Measurements from ENCODE around the gene TEN1.

The TEN1 gene

DNA sequence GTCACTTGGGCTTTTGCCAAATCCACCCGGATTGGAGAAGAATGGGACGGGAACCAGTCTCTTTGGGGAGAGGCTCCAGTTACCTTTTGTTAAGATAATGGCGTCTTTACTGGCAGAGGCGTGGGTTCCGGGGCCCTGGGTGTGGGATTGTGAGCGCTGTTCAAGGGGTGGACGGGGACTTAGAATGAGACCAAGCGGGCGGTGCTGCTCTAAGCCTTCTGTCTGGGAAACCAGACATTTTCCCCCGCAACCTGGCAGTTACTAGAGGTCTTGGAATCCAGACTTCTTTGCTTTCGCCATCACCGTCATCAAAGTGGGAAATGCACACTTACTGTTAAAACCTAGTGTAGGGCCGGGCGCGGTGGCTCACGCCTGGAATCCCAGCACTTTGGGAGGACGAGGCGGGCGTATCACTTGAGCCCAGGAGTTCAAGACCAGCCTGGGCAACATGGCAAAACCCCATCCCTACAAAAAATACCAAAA, 706 bp downstream of the TEN1 start:
- DNase-seq: no peak

DNA sequence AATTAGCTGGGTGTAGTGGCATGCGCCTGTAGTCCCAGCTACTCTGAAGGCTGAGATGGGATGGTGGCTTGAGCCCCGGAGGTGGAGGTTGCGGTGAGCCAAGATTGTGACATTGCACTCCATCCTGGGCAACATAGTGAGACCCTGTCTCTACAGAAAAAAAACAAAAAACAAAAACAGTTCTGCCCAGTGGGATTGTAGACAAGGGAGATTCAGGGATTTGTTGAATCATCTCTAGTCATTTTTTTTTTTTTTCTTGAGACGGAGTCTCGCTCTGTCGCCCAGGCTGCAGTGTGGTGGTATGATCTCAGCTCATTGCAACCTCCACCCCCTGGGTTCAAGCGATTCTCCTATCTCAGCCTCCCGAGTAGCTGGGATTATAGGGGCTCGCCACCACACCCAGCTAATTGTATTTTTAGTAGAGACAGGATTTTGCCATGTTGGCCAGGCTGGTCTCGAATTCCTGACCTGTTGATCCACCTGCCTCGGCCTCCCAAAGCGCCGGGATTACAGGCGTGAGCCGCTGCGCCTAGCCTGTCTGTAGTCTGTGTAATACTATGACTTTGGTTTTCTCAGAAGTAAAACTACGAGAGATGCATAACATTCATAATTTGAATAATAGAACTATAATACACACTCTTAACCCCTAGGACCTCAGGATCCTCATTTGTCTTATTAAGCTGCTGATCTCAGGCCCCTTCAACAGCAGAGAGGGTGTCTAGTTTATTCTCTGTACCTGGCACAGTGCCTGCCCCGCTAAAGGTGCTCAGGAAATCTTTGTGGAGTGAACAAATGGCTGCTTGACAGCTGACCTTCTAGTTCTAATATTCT, 1.4 kb downstream of the TEN1 start:
- peak; percentile 12 for DNase-seq

DNA sequence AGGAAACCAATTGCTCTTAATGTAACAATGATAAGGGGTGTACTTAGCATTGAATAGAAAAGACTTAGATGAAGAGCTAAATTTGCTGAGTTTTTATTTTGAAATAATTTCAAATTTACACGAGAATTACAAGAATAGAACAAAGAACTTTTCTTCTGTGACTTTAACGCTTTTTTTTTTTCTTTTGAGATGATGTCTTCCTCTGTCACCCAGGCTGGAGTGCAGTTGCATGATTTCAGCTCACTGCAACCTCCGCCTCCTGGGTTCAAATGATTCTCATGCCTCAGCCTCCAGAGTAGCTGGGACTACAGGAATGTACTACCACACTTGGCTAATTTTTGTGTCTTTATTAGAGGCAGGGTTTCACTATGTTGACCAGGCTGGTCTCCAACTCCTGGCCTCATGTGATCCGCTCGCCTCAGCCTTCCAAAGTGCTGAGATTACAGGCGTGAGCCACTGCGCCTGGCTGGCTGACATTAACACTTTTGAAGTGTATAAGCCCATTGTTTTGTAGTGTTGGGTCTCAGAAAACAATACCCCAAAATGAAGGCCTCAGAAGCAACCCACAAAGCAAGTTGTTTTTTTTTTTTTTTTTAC, 2.1 kb downstream of the TEN1 start:
- DNase-seq: no peak

DNA sequence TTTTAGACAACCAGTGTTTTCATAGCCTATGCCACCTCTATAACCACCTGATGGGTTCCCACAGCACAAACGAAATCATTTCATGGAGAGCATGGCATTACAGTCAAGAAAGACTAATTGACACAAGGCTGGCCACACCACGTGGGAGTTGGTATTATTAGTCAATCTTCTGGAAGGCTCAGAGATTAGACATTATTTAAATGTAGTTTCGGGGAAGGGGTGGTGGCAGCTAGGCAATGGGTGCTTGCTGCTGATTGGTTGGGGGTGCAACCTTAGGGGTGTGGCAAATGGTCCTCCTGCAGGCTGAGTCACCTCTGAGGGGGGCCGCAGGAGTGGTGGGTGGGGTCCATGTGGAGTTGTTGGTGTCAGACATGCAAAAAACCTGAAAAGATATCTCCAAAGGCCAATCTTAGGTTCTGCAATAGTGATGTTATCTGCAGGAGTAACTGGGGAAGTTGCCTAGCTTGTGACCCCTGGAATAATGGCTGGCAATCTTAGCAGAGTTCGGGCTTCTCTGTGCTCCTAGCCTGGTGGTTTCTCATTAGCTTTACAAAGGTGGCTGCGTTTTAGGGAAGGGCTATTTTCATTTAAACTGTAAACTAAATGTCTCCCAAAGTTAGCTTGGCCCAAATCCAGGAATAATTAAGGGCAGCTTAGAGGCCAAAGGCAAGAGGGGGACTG, 4.6 kb downstream of the TEN1 start:
- no peak for DNase-seq

DNA sequence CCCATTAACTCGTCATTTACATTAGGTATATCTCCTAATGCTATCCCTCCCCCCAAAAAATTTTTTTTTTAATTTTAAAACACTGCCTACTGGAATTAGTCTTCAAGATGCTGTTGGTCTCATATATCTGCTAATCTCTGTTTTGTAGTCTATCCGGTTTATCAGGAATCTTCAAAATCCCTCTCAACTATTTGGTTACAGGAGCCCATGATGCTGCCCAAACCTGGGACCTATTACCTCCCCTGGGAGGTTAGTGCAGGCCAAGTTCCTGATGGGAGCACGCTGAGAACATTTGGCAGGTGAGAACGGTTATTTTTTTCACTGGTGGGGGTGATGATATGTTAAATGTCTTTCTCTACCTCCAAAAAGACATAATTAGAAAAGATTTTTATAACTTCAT, 6.9 kb downstream of the TEN1 start:
- no peak for DNase-seq

DNA sequence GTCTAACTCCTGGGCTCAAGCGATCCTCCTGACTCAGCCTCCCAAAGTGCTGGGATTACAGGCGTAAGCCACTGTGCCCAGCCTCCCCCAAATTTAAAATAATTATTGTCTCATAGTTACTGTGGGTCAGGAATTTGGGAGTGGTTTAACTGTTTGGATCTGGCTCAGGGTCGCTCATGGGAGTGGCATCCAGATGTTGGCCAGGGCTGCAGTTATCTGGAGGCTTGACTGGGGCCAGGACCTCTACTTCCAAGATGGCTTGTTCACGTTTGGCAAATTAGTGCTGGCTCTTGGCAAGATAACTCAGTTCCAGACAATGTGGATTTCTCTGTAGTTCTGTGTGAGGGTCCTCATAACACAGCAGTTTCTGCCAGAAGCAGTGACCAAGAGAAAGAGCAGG, 8.0 kb downstream of the TEN1 start:
- no peak for DNase-seq

DNA sequence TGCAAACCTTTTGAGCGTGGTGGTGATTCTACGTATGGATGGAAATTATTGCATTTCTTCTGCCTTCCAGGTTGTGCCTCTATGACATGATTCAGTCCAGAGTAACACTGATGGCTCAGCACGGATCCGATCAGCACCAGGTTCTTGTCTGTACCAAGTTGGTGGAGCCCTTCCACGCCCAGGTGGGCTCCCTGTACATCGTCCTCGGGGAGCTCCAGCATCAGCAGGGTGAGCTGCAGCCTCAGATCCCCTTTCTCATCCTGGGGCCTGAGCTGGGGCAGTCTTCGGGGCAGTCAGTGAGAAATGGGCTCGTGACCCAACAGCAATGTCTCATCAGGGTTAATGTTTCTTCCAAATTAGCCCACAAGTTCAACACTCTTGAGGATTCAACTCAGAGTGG, 12.4 kb downstream of the TEN1 start:
- no peak for DNase-seq

DNA sequence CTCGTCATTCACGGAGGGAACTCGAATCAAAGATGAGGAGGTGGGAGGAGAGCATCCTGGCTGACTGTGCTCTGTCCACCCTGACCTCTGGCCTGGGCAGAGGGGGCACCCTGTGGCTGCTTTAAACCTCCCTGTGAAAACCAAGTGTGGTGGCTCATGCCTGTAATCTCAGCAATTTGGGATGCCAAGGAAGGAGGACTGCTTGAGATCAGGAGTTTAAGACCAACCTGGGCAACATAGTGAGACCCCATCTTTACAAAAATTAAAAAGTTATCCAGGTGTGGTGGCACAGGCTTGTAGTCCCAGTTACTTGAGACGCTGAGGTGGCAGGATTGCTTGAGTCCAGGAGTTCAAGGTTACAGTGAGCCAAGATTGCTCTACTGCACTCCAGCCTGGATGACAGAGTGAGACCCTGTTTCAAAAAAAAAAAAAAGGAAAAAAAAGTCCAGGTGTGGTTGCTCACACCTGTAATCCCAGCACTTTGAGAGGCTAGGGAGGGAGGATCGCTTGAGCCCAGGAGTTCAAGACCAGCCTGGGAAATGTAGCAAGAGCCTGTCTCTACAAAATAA, 15.8 kb downstream of the TEN1 start:
- DNase-seq: no peak

DNA sequence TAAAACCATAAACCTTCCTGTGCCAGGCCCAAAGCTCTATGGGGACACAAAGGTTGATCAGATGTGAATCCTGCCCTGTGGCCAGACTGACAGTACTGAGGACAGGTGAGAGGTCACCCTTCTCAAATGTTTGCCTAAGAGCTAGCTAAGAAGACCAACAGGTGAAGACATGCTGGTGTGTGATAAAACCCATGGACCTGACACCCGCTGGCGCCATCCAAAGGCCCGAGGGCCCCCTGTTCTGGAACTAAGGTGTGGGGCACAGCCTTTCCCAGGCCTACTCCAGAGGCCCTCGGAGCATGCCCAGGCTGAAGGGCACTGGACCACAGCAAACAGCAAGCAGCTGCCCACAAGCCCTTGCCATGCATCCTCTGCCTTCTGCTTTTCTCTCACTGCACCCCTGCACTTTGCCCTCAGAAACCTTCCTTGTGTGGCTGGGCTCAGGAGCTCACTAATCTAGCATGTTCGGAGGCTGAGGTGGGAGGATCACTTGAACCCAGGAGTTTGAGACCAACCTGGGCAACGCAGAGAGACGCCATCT, 16.4 kb downstream of the TEN1 start:
- no peak for DNase-seq

DNA sequence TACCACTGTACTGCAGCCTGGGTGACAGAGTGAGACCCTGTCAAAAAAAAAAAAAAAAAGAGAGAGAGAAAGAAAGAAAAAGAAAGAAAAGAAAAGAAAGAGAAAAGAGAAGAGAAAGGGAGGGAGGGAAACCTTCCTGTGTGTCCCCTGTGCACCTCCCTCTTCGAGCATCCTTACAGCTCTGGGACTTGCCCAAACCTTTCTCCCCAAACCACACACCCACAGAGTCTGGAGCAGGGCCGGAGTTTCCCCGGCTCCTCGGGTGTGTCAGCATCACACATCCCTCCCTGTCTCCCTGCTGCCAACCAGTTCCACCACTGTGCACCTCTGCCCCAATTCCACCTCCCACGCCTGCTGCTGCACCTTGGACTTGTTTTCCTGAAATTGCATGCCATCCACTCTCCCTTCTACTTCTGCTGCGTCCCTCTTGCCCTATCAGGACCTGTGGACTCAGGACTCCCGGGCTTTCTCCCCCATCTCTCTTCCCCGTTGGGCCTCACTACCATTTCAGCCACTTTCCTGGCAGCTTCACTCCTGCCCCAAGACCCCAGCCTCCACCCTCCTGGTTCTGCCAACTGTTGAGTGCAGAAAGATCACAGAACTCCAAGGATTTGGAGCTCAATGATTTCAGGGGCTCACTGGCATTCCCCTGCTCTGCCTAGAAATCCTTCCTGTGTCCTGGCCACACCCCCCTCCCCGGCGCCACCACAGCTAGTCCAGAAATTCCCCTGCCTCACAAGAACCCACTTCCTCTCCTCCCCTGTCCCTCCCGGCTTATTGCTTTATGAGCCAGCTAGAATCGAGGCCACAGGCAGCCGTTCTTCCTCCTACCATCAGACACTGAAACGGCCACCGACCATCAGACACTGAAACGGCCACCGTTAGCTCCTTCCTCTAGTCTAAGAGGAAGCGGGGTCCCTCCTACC, 17.9 kb downstream of the TEN1 start:
- no peak for DNase-seq

DNA sequence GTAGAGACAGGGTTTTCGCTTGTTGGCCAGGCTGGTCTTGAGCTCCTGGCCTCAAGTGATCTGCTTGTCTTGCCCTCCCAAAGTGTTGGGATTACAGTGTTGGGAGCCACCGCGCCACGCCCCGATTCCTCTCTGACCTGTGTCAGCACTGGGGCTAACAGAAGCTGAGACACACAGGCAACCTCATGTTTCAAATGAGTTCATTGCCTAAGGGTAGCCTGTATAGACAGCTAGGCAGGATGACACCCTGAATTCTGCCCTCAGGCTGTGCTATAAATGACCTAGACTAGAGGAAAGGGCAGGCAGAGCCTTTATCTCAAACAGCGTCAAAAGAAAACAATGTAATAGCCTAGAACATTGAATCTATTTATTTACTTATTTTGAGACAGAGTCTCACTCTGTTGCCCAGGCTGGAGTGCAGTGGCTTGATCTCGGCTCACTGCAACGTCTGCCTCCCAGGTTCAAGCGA, 19.3 kb downstream of the TEN1 start:
- DNase-seq: no peak

DNA sequence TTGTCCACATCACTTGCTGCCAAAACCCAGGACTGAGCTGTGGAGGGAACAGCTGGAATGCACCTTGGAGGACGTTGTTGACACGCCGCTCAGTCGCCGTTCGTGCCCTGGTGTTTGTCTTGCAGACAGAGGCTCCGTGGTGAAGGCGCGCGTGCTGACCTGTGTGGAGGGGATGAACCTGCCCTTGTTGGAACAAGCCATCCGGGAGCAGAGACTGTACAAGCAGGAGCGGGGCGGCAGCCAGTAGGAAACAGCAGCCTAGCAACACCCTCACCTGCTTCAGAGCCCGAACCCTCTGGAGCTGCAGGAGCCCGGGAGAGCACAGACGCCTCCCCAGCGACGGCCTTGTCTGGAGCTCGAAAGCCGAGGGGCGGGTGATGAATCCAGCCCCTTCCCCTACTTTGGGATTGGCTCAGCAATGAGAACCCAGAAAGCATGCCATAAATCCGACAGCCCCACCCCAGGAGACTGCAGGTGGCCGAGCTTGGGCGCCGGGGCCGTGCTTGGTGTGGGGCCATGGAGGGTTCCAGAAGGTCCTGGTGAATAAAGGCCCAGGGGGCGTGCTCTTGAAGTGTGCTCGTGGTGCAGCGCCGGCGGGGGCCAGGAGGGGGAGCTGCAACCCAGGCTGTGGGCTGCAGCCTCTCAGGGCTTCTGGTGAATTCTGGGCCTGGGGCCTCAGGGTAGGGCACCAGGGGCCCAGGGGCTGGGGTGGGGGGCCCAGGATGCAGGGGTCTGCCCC, 21.1 kb downstream of the TEN1 start:
- DNase-seq: no peak

DNA sequence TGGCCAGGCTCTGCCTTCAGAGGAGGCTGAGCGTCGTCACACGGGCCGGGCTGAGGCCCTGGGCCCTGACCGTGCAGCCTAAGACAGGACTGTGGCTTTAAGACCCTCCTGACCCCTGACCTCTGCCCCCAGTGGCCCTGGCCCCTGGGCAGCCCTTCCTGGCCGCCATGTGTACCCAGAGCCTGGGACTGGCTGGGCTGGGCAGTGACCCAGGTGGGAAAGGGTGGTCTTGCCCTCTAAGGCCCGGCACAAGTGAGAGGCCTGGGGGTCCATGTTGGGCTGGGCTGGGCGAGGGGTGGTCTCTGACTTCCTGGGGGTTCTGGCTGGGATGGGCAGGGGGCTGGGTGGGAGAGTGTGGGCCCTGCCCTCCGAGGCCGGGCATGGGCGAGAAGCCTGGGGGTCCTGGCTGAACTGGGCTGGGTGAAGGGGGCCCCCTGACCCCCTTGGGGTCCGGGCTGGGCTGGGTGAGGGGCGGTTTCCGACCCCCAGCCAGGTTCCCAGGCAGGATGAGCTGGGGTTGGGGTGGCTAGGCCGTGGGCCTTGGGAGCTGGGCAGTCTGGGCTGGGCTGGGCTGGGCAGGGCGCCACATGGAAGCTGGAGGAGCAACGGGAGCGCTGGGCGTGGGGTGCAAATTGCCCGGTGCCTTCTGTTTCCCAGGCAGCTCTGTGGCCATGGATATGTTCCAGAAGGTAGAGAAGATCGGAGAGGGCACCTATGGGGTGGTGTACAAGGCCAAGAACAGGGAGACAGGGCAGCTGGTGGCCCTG, 21.9 kb downstream of the TEN1 start, which contains the start of gene CDK3:
Gene CDK3 (plus strand): TSS at position 101 of the 767 bp plus-strand sequence. CDS start 571 bp downstream, at position 672.
- no peak for DNase-seq

DNA sequence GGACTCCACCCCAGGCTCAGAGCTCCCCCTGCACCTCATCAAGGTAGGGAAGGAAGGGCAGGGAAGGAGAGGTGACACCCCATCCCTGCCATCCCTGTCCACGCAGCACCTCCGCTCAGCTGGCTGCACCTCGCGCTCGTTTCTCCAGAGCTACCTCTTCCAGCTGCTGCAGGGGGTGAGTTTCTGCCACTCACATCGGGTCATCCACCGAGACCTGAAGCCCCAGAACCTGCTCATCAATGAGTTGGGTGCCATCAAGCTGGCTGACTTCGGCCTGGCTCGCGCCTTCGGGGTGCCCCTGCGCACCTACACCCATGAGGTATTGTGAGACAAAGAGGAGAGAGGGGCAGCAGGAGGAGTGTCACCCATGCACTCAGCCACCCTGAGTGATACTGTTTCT, 23.1 kb downstream of the TEN1 start:
- no peak for DNase-seq

DNA sequence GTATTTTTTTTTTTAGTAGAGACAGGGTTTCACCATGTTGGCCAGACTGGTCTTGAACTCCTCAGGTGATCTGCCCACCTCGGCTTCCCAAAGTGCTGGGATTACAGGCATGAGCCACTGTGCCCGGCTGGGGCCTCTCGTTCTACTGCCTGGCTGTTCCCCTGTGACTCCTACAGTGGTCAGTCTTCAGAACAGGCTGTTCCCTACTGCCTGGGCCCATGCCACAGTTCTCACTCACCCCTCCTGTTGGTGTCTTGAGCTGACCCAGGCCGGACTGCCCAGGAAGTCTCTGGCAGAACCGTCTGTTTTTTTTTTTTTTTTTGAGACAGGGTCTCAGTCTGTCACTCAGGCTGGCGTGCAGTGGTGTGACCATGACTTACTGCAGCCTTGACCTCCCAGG, 24.9 kb downstream of the TEN1 start:
- DNase-seq: no peak

DNA sequence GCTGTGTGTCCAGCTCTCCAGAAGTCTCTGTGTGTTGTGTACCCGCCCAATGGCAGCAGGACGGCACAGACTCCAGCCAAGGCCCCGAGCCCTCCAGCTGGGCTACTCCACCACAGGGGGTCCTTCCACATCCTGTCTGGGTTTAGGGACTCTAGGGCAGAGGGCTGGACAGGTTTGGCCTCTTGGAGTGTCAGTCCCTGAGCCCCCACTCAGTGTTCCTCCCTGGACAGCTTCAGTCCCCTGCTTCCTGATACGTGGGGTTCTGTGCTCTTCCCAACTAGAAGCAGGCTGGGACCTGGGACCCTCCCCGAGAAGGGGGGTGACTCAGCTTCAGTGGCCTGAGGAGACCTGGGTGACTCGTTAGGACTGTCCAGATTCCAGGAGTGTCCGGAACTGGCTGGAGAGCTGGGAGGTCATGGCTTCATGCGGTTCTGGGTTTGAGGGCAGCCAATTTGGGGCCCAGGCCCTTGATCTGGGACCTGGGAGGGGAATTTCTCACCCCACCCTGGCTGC, 25.8 kb downstream of the TEN1 start:
- no peak for DNase-seq

DNA sequence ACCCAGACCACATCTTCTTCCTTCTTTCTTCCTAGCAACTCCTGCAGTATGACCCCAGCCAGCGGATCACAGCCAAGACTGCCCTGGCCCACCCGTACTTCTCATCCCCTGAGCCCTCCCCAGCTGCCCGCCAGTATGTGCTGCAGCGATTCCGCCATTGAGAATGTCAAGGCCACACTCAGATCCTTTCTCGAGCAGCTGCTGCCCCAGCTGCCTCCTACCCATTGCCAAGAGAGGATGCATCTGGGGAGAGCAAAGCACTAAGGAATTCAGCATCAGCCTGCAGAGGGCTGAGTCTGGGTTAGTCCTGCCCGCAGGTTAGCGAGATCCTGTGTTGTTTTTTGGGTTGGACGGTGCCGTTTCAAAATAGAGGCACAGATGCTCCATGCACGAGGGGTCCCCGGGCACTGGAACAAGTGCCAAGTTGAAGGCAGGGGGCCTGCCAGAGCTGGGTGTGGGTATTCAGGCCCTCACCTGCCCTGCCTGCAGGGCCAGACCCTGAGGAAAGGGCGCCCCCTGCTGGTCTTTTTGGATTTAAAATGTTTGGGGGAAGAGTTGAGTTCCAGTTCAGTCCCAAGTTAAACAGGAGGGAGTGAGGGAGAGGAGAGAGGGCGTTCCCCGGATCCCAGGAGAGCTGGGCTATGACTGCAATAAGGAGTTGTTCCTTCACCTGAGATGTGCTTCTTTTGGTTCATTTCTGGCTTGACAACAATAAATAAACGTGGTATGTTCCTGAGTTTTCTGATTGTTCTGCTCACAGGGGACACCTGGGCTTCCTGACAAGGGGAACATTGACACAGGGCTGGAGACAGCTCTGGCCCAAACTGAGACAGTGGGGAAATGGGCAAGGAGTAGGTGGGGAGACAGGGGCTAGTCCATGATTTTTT, 26.5 kb downstream of the TEN1 start:
- DNase-seq: peak; percentile 50

DNA sequence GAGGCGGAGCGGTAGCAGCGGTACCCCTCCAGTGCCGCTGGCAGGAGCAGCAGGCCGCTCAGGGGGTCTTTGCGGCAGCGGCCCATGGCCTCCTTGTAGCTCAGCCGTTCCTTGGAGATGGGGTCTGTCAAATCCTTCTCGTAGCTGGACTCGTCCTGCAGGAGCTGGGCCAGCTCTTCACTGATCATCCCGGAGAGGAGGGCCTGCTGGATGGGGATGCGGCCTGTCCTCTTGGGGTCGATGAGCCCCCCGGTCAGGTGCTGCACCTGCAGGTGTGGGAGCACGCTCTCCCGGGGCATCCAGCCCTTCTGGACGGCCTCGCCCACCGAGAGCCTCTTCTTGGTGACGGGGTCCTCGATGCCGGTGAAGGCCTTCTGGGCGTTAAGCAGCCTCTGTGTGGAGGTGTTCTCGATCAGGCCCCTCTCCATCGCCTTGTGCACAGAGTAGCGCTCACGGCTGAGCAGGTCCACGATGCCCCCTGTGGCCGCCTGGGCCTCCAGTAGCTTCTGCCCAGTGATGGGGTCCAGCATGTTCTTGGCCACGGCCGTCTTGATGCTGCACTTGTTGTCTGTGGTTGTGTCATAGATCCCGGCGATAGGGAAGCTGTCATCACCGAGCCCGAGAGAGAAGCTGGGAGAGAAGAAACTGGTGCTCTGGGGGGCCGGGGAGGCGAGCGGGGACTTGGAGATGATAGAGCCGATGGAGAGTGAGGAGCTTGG, 28.2 kb downstream of the TEN1 start:
- no peak for DNase-seq

DNA sequence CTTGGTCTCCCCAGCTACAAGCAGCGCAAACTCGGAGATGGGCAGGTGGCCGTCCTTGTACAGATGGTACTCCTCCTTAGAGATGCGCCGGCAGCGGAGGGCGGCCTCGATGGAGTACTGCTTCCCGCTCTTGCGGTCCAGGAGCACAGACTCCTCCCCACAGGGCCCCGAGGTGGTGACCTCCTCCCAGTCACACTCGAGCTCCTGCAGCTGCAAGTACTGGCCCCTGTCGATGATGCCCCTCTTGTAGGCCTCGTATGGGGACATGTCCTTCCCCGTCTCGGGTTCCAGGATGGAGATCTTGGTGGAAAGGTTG, 28.8 kb downstream of the TEN1 start:
- no peak for DNase-seq
